Measurements from ENCODE around the gene C2orf49. TPM values are rescaled to one million over a fixed set of nuclear protein-coding genes. Genes with fewer than 3 reads are reported as not detected.

The C2orf49 gene
- total RNA-seq, 4 donors from 2014 or later: 16.9 to 30.0 (median 20.7) TPM

- TF ChIP-seq POLR2A (IDR thresholded peaks at IDR 0.05) (no peak), EP300 (IDR thresholded peaks at IDR 0.05) (no peak), POLR2AphosphoS5 (IDR thresholded peaks at IDR 0.05) (no peak)
- TF ChIP-seq, protein P1, sequence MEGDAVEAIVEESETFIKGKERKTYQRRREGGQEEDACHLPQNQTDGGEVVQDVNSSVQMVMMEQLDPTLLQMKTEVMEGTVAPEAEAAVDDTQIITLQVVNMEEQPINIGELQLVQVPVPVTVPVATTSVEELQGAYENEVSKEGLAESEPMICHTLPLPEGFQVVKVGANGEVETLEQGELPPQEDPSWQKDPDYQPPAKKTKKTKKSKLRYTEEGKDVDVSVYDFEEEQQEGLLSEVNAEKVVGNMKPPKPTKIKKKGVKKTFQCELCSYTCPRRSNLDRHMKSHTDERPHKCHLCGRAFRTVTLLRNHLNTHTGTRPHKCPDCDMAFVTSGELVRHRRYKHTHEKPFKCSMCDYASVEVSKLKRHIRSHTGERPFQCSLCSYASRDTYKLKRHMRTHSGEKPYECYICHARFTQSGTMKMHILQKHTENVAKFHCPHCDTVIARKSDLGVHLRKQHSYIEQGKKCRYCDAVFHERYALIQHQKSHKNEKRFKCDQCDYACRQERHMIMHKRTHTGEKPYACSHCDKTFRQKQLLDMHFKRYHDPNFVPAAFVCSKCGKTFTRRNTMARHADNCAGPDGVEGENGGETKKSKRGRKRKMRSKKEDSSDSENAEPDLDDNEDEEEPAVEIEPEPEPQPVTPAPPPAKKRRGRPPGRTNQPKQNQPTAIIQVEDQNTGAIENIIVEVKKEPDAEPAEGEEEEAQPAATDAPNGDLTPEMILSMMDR (IDR thresholded peaks at IDR 0.05): no peak
- peak overlapping the region; percentile 69 to 77 for H3K4me3 ChIP-seq
- H3K27ac ChIP-seq: peak overlapping the region; percentile 85 to 95 (median 92)
- peaks cover 6 to 34% (median 15%) of the 10 kb centered on the region in 3 donors for H3K4me1 ChIP-seq
- peaks cover 0 to 20% of the 10 kb centered on the region in 2 donors for H3K36me3 ChIP-seq
- no peak for ATAC-seq
- H3K9me3 ChIP-seq: no peaks in the 10 kb centered on the region
- WGBS, 2 donors (ENCODE audit: low coverage in 1 of 2): 0 to 5% methylated on average over 7 of the region's 7 CpGs
- H3K27me3 ChIP-seq: no peaks in the 10 kb centered on the region
These were observed 586 bp upstream of the C2orf49 start for GRCh38 chr2:105336786-105337121.

GRCh38 chr2:105338020-105338385, 663 bp downstream of the C2orf49 start:
- Histone ChIP-seq H3K36me3 (peaks cover 0 to 32% of the 10 kb centered on the region in 2 donors), H3K4me1 (peaks cover 6 to 34% (median 15%) of the 10 kb centered on the region in 3 donors), H3K9me3 (no peaks in the 10 kb centered on the region), H3K27me3 (no peaks in the 10 kb centered on the region), H3K4me3 (peak overlapping the region; percentile 69 to 77), H3K27ac (peak overlapping the region; percentile 85 to 95 (median 92))
- ATAC-seq: no peak
- TF ChIP-seq, protein P1 (IDR thresholded peaks at IDR 0.05): no peak
- TF ChIP-seq EP300 (IDR thresholded peaks at IDR 0.05): no peak
- TF ChIP-seq POLR2AphosphoS5 (IDR thresholded peaks at IDR 0.05): no peak
- no peak for TF ChIP-seq POLR2A (IDR thresholded peaks at IDR 0.05)
- WGBS, 2 donors (ENCODE audit: low coverage in 1 of 2): 1 to 13% methylated on average over 4 to 5 of the region's 5 CpGs

DNA sequence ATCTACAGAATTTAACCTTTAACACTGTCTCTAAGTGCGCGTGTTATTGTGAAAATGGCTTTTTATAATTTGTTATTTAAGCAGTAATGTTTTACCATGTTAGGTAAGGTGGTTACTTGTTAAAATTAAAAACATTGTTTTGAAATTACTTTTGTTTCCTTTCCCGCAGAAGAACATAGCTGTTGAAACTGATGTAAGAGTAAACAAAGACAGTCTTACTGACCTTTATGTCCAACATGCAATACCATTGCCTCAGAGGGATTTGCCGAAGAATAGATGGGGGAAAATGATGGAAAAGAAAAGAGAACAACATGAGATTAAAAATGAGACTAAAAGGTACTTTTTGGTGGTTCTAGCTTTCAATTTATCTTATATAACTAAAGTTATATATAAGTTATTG, 2.1 kb downstream of the C2orf49 start:
- TF ChIP-seq POLR2AphosphoS5 (IDR thresholded peaks at IDR 0.05): no peak
- no peak for TF ChIP-seq POLR2A (IDR thresholded peaks at IDR 0.05)
- no peak for TF ChIP-seq EP300 (IDR thresholded peaks at IDR 0.05)
- TF ChIP-seq, protein P1 (IDR thresholded peaks at IDR 0.05): no peak
- Histone ChIP-seq H3K4me1 (peaks cover 6 to 34% (median 15%) of the 10 kb centered on the region in 3 donors), H3K9me3 (no peaks in the 10 kb centered on the region), H3K36me3 (peaks cover 3 to 46% of the 10 kb centered on the region in 2 donors), H3K4me3 (no peak overlapping the region), H3K27ac (no peak overlapping the region), H3K27me3 (no peaks in the 10 kb centered on the region)
- 80% methylated on average over 4 of the region's 4 CpGs for WGBS, 2 donors (ENCODE audit: low coverage in 1 of 2)
- ATAC-seq: no peak

DNA sequence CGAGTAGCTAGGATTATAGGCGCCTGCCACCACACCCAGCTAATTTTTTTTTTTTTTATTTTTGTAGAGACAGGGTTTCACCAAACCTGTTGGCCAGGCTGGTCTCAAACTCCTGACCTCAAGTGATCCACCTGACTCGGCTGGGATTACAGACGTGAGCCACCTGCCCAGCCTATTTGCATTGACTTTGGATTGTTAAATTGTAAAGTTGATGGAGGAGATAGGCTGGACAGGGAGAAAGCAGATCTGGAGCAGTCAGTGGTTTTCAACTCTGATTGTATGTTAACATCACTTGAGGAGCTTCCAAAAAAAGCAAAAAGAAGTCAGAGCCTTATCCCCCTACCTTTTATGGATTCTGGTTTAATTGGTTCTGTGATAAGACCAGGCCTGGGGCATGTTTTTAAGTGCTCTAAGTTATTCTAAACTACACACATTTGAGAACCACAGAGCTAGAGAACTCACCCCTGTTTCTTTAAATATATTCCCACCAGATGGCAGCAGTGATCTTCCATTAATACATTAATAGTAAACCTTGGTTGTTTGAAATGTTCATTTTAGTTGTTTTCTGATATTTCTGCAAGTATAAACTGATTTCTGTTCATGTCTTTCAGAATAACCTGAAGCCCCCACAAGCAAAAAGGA, 7.5 kb downstream of the C2orf49 start:
- peaks cover 0 to 5% (median 0%) of the 10 kb centered on the region in 3 donors for H3K4me1 ChIP-seq
- no peaks in the 10 kb centered on the region for H3K27me3 ChIP-seq
- TF ChIP-seq, protein P1 (IDR thresholded peaks at IDR 0.05): peak in 3 of 4 experiments; percentile 21 to 41 (median 33)
- no peak for TF ChIP-seq POLR2A (IDR thresholded peaks at IDR 0.05)
- H3K9me3 ChIP-seq: no peaks in the 10 kb centered on the region
- H3K4me3 ChIP-seq: no peak overlapping the region
- peaks cover 16 to 100% of the 10 kb centered on the region in 2 donors for H3K36me3 ChIP-seq
- H3K27ac ChIP-seq: no peak overlapping the region
- ATAC-seq: no peak
- 62% methylated on average over 4 of the region's 4 CpGs; no CpG with 5 or more reads in 1 of the 2 donors for WGBS, 2 donors (ENCODE audit: low coverage in 1 of 2)

- Histone ChIP-seq H3K36me3 (peaks cover 0 to 85% of the 10 kb centered on the region in 2 donors), H3K9me3 (peaks cover 0 to 19% (median 0%) of the 10 kb centered on the region in 3 donors), H3K4me1 (peaks cover 0 to 20% (median 0%) of the 10 kb centered on the region in 3 donors), H3K4me3 (no peak overlapping the region), H3K27ac (no peak overlapping the region), H3K27me3 (no peaks in the 10 kb centered on the region)
- ATAC-seq: no peak
- 100% methylated on average over 1 of the region's 1 CpG for WGBS, 2 donors (ENCODE audit: low coverage in 1 of 2)
- TF ChIP-seq POLR2A (IDR thresholded peaks at IDR 0.05) (no peak), EP300 (IDR thresholded peaks at IDR 0.05) (no peak), POLR2AphosphoS5 (IDR thresholded peaks at IDR 0.05) (no peak)
- TF ChIP-seq, protein P1 (IDR thresholded peaks at IDR 0.05): no peak
These were observed 19.8 kb downstream of the C2orf49 start for GRCh38 chr2:105357122-105357521.
